Measurements from ENCODE around the gene DDX59.
A peak's percentile ranks its signal among the peaks of the same experiment; 100 is the strongest.

The DDX59 gene

GRCh38 chr1:200669314-200670241 is at the start of gene DDX59:
DDX59 (minus strand) TSS chr1:200669907; CDS start chr1:200666740, 3,167 bp downstream.
- peak; percentile 96 for DNase-seq (ENCODE audit: low read depth)

- DNase-seq (ENCODE audit: low read depth): peak; percentile 2
These were observed 44.9 kb upstream of the DDX59 start for GRCh38 chr1:200714504-200715187.

GRCh38 chr1:200710166-200710565 is 40.5 kb upstream of the DDX59 start:
- DNase-seq (ENCODE audit: low read depth): no peak

GRCh38 chr1:200708769-200709168 is 39.1 kb upstream of the DDX59 start:
- DNase-seq (ENCODE audit: low read depth): peak; percentile 56

- DNase-seq (ENCODE audit: low read depth): no peak
These were observed 38.5 kb upstream of the DDX59 start for GRCh38 chr1:200708161-200708560.

GRCh38 chr1:200707116-200707515 is 37.4 kb upstream of the DDX59 start:
- no peak for DNase-seq (ENCODE audit: low read depth)

GRCh38 chr1:200706111-200706814 is 36.6 kb upstream of the DDX59 start:
- peak; percentile 0 for DNase-seq (ENCODE audit: low read depth)

GRCh38 chr1:200704986-200705500 is 35.3 kb upstream of the DDX59 start:
- DNase-seq (ENCODE audit: low read depth): no peak

- peak; percentile 82 for DNase-seq (ENCODE audit: low read depth)
These were observed 30.2 kb upstream of the DDX59 start for GRCh38 chr1:200699871-200700270.

- DNase-seq (ENCODE audit: low read depth): no peak
These were observed 25.0 kb upstream of the DDX59 start for GRCh38 chr1:200694738-200695137.

GRCh38 chr1:200693327-200693726 is 23.6 kb upstream of the DDX59 start:
- DNase-seq (ENCODE audit: low read depth): no peak

- DNase-seq (ENCODE audit: low read depth): no peak
These were observed 22.6 kb upstream of the DDX59 start for GRCh38 chr1:200692316-200692715.

- no peak for DNase-seq (ENCODE audit: low read depth)
These were observed 16.9 kb upstream of the DDX59 start for GRCh38 chr1:200686620-200687019.

- DNase-seq (ENCODE audit: low read depth): peak; percentile 21
These were observed 14.3 kb upstream of the DDX59 start for GRCh38 chr1:200684015-200684414.

GRCh38 chr1:200683298-200683697 is 13.6 kb upstream of the DDX59 start:
- DNase-seq (ENCODE audit: low read depth): no peak

GRCh38 chr1:200681231-200681630 is 11.5 kb upstream of the DDX59 start:
- no peak for DNase-seq (ENCODE audit: low read depth)

- peak; percentile 29 for DNase-seq (ENCODE audit: low read depth)
These were observed 7.1 kb upstream of the DDX59 start for GRCh38 chr1:200676829-200677228.

- DNase-seq (ENCODE audit: low read depth): no peak
These were observed 5.8 kb upstream of the DDX59 start for GRCh38 chr1:200675588-200675852.

- peak; percentile 22 for DNase-seq (ENCODE audit: low read depth)
These were observed 5.3 kb upstream of the DDX59 start for GRCh38 chr1:200674838-200675587.

- peak; percentile 20 for DNase-seq (ENCODE audit: low read depth)
These were observed 4.5 kb upstream of the DDX59 start for GRCh38 chr1:200673952-200674823.
